RWPE2 (cell line): ENCODE data around the gene RIMKLB.

Source experiments
- ATAC-seq: fragments of 200-7000 bp; cut with Tn5 transposase; 3 replicates; pipeline ENCODE4 v1.9.1; 2021; ENCODE audit warnings: low read depth
- DNase-seq: peaks from one replicate; pipeline ENCODE4 v3.0.0-alpha.2; 2020; ENCODE audit warnings: low spot score
- H3K27ac ChIP-seq: fragments of 450-650 bp; 2 replicates; pipeline ENCODE4 v1.5.1; 2017; ENCODE audit warnings: mild to moderate bottlenecking; ENCODE audit not compliant: poor library complexity, severe bottlenecking
- H3K27me3 ChIP-seq: fragments of 250-450 bp; sonication (Bioruptor Pico); 2 replicates; pipeline ENCODE4 v1.5.1; 2021; ENCODE audit warnings: mild to moderate bottlenecking, moderate library complexity; ENCODE audit not compliant: insufficient read depth, poor library complexity, severe bottlenecking
- H3K36me3 ChIP-seq: fragments of 250-450 bp; sonication (Bioruptor Pico); 2 replicates; pipeline ENCODE4 v1.5.1; 2020; ENCODE audit warnings: low read depth, mild to moderate bottlenecking, moderate library complexity
- H3K4me1 ChIP-seq: fragments of 250-450 bp; sonication (Bioruptor Pico); 2 replicates; pipeline ENCODE4 v1.5.1; 2021; ENCODE audit warnings: mild to moderate bottlenecking, moderate library complexity; ENCODE audit not compliant: insufficient read depth, poor library complexity, severe bottlenecking
- H3K4me3 ChIP-seq: fragments of 250-450 bp; sonication (Bioruptor Pico); 2 replicates; pipeline ENCODE4 v1.5.1; 2021; ENCODE audit warnings: mild to moderate bottlenecking, moderate library complexity; ENCODE audit not compliant: severe bottlenecking
- H3K9me3 ChIP-seq: fragments of 250-450 bp; sonication (Bioruptor Pico); 2 replicates; pipeline ENCODE4 v1.5.1; 2021; ENCODE audit warnings: mild to moderate bottlenecking, moderate library complexity; ENCODE audit not compliant: severe bottlenecking
- CTCF ChIP-seq: fragments of 450-650 bp; IDR thresholded peaks from one replicate; pipeline ENCODE4 v1.5.1; 2017; ENCODE audit warnings: mild to moderate bottlenecking, moderate library complexity; ENCODE audit not compliant: poor library complexity, severe bottlenecking

The RIMKLB gene

DNA sequence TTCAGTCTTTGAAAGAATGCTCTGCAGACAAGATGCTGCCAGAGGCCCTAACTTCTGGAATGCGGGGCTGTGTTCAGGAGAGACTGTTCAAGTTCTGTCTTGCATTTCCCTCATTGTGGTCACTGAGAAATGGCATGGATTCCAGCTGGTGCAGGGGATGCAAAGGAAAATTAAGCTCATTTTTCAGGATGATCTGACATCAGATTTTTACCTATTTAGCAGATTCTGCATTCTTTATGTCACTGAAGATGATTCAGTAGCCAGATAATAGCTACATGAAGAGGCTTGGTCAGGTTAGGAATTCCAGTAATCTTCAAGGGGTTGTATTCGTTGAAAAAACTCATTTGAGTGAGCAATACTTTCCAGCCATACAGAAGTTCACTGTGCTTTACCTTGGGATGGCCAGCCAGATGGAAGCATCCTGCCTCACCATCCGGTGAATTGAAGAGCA lies 19.1 kb upstream of the RIMKLB start:
- H3K4me1 ChIP-seq, result peaks cover 22% of the 10 kb centered on the region
- TF ChIP-seq CTCF, result no peak
- peak; percentile 77 for ATAC-seq

GRCh38 chr12:8680533-8680932 lies 17.3 kb upstream of the RIMKLB start:
- no peak for DNase-seq
- TF ChIP-seq CTCF, result no peak
- Histone ChIP-seq H3K9me3 (no peaks in the 10 kb centered on the region), H3K4me3 (no peak overlapping the region), H3K4me1 (peaks cover 22% of the 10 kb centered on the region), H3K36me3 (no peaks in the 10 kb centered on the region), H3K27ac (peak overlapping the region; percentile 95), H3K27me3 (no peaks in the 10 kb centered on the region)
- no peak for ATAC-seq

More for the DNA sequence above, 19.1 kb upstream of the RIMKLB start:
- no peaks in the 10 kb centered on the region for H3K27me3 ChIP-seq
- peak; percentile 71 for DNase-seq
- H3K27ac ChIP-seq, result peak overlapping the region; percentile 95
- no peak overlapping the region for H3K4me3 ChIP-seq
- H3K36me3 ChIP-seq, result no peaks in the 10 kb centered on the region
- no peaks in the 10 kb centered on the region for H3K9me3 ChIP-seq

- DNase-seq (peak; percentile 60), ATAC-seq (peak; percentile 49)
- H3K27me3 ChIP-seq, result no peaks in the 10 kb centered on the region
- peak overlapping the region; percentile 28 for H3K4me3 ChIP-seq
- peak overlapping the region; percentile 95 for H3K27ac ChIP-seq
- no peak for TF ChIP-seq CTCF
- H3K9me3 ChIP-seq, result no peaks in the 10 kb centered on the region
- H3K4me1 ChIP-seq, result peaks cover 22% of the 10 kb centered on the region
- no peaks in the 10 kb centered on the region for H3K36me3 ChIP-seq
Measured at GRCh38 chr12:8681129-8681884, 16.5 kb upstream of the RIMKLB start.

GRCh38 chr12:8685051-8685450 lies 12.7 kb upstream of the RIMKLB start:
- TF ChIP-seq CTCF, result no peak
- H3K36me3 ChIP-seq, result no peaks in the 10 kb centered on the region
- H3K27ac ChIP-seq, result no peak overlapping the region
- no peak for ATAC-seq
- H3K9me3 ChIP-seq, result no peaks in the 10 kb centered on the region
- H3K27me3 ChIP-seq, result no peaks in the 10 kb centered on the region
- DNase-seq, result no peak
- H3K4me1 ChIP-seq, result peaks cover 26% of the 10 kb centered on the region
- no peak overlapping the region for H3K4me3 ChIP-seq
